NCI-H1105 treated with DMSO at 0.1 percent for 48 hours (cell line): ENCODE data around the gene RAB1B.
"Not testable (repeated sequence)": the region's sequence is repeated elsewhere in the genome, so short reads cannot be mapped to it uniquely, and the experiment has no call there.

Source experiments
- DNase-seq: peaks from one replicate; lab custom pipeline; 2025; lab: John Stamatoyannopoulos, UW

RAB1B gene

DNA sequence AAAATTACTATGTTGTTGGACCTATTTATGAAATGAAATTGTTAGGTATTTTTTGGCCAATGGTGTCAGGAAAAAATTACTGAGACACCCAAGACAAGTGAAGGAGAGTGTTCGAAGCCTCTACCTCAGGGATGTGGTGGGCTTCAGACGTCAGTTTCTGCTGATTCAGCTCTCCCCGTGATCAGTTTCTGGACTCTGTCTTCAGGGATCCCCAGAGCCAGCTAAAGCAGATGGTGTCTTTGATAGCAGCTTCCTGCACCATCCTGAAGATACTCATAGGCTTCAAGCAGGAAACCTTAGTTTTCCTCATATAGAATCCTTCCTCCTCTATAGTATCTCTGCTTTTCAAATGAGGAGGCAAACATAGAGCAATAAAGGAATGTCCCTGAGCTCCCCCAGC lies 41.0 kb downstream of the RAB1B start:
- DNase-seq, result no peak

DNA sequence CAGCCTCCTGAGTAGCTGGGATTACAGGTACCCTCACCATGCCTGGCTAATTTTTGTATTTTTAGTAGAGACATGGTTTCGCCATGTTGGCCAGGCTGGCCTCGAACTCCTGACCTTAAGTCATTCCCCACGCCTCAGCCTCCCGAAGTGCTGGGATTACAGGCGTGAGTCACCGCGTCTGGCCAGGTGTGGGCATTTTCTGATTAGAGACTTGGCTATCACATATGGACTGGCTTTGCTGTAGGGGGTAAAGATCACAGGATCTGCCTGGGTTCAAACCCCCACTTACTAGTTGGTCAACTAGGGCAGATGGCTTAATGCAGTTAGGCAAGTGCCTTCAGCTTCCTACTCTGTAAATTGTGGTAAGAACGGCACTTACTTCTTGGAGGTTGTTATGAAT lies 41.9 kb downstream of the RAB1B start:
- no peak for DNase-seq

DNA sequence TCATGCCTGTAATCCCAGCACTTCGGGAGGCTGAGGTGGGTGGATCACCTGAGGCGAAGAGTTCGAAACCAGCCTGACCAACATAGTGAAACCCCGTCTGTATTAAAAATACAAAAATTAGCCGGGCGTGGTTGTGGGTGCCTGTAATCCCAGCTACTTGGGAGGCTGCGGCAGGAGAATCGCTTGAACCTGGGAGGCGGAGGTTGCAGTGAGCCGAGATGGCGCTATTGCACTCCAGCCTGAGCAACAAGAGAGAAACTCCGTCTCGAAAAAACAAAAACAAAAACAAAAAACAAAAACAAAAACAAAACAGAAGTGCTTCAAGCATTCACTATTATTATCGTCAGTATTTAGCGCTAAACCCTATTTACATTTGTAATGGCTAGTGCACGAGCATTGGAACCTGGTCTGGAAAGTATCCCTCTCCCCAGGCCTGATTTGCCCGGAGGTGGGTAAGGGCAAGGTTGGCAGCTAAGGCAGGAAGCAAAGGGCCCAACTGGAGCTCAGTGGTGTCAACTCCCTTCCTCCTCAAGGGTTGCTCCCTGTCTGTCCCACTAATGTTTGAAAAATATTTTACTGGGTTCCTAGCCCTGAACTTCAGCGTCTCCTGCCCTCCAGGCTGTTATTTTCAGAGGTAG lies 42.5 kb downstream of the RAB1B start:
- DNase-seq, result not testable (repeated sequence)

DNA sequence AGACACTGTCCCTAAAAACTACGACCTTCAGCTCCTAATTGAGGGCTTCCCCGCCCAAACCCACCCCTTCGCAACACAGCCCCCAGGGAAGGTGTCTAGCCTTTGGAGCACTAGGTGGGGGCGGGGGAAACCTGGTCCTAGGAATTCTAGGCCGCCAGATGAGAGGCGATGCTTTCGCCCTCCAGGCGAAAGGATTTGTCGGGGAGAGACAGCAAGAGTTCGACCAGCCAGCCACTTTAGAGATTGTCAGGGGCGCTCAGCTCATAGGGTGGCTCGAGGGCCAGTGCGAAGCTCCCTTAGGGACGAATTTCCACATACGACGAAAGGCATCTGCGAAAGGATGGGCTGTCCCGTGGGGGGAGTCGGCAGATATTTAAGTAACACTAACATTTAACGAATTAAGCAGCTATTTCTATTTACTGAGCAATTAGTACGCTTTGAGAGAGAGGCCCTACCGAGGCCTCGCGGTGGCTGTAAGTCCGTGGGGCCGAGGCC lies 43.1 kb downstream of the RAB1B start:
- no peak for DNase-seq

DNA sequence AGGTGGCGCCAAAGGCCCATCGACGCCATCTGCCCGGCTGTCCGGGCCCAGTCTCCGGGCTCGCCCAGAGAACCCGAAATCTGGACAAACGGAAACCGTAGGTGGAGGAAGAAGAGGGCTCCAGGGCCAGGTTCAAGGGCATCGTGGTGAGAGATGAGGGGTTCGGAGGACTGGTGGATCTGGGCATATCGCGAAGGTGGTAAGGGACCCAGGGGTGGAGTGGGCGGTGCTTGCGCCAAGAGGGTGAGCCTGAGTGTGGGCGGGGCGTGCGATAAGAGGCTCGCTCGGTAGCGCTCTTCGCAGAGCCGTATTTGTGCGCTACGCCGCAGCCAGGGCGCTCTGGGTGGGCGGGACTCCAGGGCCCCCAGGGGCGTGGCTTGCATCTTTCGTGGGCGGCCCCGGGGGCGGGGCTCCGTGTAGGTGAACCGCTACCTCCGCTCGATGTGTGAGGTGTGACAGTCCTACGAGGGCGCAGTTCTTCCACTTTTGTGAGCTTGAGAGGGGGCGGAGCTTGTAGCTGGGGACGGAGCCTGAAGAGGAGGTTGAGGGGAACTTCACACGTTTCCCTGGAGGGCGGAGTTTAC lies 43.6 kb downstream of the RAB1B start:
- peak; percentile 90 for DNase-seq

DNA sequence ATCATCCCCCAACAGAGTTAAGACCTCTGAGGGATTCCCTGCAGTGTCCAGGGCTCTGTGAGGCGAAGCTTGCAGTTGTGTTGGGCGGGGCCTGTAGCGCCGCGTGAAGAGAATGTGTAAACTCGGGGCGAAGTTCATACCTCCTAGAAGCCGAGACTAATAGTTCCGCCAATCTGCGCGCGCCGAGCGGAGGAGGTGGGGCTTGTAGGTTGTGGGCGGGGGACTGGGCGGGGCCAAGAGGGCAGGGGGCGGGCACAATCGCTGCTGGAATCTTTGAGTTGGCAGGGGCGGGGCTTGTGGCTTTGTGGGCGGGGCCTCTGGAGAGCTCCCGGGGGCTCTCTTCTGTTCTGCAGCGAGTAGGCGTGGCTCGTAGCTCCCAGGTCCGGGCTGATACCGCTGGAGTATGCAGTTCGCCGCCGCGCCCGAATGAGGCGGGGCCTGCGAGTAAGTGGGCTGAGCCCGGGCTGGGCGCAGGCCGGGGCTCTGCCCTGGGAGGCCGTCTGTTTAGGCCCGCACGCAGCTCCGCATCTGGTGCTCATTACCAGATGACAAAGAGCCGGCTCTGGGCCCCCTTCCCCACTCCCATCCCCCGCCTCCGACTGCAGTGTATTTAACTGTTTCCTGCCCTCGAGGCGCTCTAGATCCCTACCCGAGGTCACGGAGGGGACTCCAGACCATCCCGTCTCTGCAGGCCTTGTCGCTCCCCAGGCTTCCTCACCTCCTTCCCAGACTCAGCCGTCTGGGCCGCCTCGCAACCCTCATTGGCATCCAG lies 44.3 kb downstream of the RAB1B start:
- DNase-seq, result peak; percentile 95

DNA sequence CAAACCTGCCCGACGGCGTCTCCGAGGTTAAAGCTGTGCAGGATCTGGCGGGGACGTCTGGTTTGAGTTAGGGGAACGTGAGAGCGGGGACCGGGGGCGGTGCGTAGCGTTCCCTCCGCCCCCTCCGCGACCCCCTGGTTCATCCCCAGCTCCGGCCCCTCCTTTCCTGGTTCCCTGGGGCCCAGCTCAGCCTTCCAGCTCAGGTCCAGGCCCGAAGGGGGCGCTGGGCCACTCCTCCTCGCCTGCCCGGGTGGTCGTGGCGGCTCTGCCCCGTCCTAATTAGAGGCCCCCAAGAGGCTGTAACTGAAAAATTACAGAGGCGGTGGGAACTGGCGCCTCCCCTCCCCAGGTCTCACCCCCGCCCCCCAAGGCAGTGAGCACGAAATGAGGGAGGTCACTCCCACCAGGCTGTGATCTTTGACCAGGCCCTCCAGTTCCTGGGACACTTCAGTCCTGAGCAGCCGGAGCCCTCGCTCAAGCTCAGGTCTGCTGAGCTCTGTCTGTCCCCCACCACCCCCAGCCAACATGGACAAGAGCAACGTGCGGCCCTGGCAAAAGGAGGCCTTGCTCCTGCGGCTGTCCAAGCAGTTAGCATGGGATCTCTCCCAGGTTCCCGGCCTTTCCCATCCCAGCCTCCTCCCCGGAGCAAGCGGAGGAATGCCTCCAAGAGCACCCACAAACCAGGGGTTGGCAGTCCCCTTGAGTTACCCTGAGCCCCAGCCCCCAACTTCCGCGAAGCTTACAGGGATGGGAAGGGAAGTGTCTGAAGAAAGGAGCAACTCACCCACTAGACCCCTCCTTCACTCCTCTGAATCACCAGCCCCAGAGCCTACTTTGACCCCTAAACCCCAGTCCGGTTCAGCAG lies 45.1 kb downstream of the RAB1B start:
- no peak for DNase-seq

DNA sequence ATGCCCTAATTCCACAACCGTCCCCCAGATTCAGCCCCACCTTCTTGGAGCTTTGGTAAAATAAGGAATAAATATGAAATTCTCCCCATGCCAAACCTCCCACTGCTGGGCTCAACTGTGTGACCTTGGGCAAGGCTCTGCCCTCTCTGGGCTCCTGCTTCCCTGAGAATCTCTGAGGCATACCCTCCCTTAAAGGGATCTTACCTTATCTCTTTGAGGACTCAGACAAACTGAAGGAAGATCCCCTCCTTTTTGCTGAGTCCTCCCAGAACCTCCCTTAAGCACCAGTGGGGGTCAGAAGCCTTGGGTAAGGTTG lies 45.7 kb downstream of the RAB1B start:
- DNase-seq, result no peak

DNA sequence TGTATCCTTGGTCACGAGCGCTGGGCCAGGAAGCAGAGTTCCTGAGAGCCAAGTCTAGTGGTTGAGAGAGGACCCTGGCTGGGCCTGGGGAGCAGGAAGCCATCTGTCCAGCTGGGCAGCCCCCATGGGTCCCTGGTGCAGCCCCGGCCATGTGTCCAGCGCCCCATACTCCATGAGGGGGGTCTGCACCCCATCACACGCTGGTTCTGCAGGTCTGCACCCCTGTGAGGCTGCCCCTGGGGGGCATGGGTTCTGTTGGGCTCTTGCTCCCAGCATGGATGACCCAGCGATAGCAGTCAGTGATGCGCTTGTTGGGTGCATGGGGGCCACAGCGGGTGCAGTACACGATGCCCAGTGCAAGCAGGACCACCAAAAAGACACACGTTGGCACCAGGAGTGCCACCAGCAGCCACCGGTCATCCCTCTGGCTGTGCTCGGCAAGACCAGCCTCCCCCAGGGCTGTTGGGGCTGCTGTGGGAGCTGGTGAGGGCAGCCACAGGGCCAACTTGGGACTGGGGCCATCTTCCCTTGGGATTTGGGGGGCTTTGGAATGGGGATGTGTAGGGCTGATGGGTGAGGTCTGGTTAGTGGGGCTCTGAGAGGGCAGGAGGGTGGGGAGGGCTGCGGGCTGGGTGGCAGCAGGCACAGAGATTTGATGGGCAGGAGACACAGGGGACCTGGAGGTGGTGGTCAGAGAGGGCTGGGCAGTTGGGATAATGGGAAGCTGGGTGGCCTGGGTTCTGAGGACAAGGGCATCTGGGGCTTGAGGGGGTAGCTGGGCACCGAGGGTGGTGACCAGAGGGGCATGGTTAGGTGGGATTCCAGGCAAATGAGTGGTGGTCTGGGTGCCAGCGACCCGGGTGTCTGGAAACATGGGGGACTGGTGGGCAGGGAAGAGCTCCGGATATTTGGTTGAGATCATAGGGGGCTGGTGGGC lies 46.4 kb downstream of the RAB1B start:
- no peak for DNase-seq

DNA sequence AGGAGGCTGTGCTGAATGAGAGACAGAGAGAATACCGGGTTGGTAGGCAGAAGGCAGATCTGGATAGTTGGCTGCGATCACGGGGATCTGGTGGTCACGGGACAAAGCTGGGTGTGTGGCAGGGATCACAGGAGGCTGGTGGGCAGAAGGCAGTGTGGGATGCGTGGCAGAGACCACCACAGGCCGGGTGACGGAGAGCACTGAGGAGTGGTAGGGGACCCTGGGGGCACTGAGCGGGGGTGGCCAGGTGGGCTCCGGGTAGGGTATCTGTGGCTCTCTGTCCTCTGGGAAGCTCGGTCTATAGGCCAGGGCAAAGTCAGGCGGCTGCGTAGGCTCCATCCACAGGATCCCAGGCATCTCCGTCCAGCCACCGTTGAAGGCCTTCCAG lies 47.1 kb downstream of the RAB1B start:
- DNase-seq, result no peak

DNA sequence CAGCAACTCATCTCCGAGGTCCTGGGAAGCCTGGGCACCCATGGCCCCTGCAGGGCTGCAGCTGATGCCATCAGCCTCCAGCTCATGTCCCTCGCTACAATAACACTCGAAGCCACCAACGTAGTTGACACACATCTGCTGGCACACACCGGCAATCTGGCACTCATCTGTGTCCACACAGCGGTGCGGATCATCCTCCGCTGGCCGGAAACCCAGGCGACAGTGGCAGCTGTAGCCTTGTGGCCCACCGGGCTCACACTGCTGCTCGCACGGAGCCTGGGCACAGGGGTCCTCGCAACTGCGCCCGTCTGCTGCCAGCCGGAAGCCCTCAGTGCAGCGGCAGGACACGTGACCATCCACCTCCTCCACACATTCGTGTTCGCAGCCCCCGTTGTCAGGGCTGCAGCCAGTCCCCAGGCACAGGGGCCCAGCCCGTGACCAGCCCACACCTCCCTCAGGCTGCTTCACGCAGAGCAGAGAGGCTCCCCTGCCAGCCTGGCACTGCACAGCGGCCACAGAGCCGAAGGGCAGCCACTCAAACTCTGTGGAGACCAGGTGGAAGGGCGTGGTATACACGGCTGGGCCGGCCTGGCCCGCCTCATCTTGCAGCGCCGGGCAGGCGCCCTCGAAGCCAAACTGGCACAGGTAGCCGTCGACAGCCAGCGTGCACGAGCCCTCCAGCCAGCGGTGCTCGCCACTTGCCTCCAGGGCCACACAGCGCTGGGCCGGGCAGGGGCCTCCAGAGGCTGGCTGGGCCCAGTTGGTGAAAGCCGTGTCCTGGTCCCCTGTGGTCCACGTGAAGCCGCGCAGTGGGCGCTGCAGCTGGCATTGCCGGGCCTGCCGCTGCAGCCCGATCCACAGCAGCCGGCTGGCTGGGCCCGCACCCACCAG lies 47.7 kb downstream of the RAB1B start:
- no peak for DNase-seq

DNA sequence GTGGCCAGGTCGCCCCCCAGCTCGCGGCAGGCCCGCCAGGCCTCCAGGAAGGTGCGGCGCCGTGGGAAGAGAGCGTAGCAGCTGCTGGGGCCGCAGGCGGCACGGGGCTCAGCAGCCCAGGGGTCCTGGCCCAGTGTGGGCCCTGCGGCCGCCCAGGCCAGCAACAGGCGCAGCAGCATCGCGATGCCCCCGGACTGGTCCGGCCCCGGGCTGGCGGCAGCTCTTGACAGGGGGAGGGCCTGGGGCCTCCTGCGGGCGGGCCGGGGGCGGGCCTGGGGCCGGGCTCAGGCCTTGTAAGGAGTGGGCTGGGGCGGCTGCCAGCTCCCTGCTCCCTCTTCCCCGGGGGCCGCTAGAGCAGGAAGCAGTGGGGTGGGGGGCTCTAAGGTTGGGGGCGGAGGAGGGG lies 48.4 kb downstream of the RAB1B start, which contains the start of gene CD248:
Gene CD248 (minus strand): TSS at position 196 of the 403 bp plus-strand sequence. CDS start 17 bp downstream, at position 179.
- no peak for DNase-seq

DNA sequence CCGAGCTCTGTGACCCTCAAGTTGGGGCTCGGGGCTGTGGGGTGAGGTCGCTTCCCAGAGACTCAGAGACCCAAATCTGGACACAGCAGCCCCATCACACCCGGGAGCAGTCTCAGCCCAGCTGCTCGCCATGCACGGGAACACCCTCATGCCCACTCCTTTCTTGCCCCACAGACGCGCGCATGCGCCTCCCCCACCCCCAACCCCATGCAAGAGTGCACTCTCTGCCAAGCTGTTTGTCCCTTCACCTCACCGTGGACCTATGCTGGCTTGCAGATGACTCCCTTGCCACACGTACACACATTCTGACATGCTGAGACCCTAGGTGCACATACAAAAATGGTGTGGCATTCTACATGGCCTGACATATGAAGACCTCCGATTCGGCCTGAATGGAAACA lies 48.9 kb downstream of the RAB1B start:
- DNase-seq, result no peak

DNA sequence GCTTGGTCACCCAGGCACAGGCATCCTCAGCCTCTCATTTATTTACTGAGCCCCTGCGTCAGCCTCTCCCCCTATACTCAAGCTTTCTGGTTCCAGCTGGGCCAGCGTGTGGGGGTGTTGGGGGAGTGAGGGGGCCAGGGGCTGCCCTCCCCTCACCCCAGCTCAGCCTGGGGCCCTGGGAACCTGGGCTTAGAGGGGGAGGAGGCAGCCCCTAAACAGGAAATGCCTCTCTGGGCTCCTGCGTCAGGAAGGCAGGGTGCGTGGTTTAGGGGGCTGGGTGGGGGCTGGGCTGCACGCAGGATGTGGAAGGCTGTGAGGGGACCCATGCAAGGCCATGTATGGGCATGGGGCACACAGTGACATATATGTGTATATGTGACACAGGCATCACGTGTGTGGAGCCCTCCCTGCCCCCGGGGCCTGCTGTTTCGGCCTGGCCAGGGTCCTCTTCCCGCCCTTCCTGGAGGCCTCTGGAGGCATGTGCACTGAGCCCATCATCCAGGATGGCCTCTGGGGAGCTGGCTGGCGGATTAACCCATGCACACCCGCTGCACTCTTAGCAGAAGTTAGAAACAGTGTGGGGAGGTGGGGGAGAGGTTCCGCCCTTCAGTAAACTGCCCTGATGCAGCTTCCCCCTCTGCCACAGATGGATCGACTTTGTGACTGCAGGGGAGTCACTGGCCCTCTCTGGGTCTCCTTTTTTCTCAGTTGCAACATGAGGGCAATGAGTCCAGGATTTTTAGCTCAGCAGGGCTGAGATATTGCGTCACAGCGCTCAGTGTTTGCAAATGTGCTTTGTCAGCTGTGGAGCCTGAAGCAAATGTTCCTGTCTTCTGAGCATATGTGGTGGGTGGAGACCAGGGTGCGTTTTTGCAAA lies 49.5 kb downstream of the RAB1B start:
- no peak for DNase-seq

DNA sequence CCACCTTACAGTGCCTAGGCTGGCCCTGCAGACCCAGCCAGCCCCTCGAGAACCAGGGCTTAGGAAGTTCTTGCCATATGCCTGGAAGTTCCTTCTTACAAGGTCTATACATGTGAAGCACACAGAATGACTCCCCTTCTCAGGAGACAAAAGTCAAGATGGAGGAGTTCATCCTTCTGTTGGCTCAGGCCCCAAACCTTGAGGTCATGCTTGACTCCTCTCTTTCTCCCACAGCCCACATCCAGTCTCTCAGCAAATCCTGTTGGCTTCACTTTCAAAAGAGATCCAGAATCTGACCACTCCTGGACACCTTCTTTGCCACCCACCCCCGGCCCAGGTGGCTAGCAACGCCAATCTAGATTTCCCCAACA lies 50.1 kb downstream of the RAB1B start:
- DNase-seq, result no peak

DNA sequence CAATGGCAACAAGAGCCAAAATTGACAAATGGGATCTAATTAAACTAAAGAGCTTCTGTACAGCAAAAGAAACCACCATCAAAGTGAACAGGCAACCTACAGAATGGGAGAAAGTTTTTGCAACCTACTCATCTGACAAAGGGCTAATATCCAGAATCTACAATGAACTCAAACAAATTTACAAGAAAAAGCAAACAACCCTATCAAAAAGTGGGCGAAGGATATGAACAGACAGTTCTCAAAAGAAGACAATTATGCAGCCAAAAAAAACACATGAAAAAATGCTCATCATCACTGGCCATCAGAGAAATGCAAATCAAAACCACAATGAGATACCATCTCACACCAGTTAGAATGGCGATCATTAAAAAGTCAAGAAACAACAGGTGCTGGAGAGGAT lies 51.9 kb downstream of the RAB1B start:
- not testable (repeated sequence) for DNase-seq

DNA sequence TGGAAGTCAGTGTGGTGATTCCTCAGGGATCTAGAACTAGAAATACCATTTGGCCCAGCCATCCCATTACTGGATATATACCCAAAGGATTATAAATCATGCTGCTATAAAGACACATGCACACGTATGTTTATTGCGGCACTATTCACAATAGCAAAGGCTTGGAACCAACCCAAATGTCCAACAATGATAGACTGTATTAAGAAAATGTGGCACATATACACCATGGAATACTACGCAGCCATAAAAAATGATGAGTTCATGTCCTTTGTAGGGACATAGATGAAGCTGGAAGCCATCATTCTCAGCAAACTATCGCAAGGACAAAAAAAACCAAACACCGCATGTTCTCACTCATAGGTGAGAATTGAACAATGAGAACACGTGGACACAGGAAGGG lies 52.3 kb downstream of the RAB1B start:
- DNase-seq, result not testable (repeated sequence)

DNA sequence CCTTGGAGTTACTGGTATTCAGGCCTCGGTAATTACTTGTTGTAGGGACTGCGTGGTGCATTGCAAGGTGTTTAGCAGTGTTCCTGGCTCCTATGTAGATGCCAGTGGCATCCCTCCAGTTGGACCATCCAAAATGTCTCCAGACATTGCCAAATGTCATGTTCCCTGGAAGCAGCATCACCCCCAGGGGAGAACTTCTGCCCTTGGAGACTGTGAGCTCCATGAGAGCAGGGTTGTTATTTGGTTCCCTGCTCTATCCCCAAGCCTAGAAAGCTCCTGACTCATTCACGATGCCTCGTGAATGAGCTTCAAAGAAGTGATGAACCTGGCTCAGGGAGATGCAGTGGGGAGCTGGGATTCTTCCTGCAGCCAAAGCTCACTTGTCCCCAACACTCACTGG lies 53.2 kb downstream of the RAB1B start:
- no peak for DNase-seq

DNA sequence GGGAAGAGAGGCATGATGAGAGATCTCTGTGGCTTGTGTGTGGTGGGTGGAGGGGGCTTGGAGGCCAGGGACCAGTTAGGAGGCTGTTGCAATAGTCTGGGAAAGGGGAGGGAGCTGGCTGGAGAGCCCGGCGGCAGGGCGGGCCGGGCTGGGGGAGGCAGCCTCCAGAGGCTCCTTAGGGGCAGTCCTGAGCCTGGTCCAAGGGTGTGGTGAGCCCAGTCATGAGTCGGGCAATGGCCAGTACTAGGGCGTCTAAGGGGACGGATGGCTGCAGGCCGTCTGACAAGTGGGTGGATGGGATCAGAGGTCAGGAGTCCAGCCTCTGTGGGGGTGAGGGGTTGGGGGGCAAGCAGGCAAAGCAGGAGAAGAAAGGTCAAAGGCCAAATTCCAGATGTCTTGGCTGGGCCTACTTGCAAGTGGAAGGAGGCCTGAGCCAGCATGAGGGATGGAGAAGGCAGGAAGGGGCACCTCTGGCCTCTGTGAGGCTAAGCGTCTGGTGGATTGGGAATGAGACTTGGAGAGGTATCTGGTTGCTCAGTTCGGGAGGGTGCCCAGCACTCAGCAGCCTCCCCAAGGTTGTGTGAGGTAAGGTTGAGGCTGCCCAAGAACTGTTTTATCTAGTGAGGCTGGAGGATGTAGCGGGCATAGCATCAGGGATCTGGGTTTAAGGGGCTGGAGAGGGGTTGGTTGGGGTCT lies 54.4 kb downstream of the RAB1B start:
- DNase-seq, result no peak
